CD4-positive, alpha-beta T cell treated with Interleukin-4 for 1 hour (primary cell): ENCODE measurements around the gene ZBTB34.
"Not testable (repeated sequence)": the region's sequence is repeated elsewhere in the genome, so short reads cannot be mapped to it uniquely, and the experiment has no call there.

Source experiments
- DNase-seq, 2 donors: peaks; one replicate each; pipeline ENCODE4 v3.0.0-alpha.2; 2020 to 2022

Gene ZBTB34

GRCh38 chr9:126860077-126860756 is at the start of gene ZBTB34:
ZBTB34 (plus strand) TSS chr9:126860639; CDS start chr9:126879400, 18,761 bp downstream.
- DNase-seq = peak; percentile 72 to 79

- no peak for DNase-seq
Measured at GRCh38 chr9:126813072-126813471, 47.4 kb upstream of the ZBTB34 start.

DNA sequence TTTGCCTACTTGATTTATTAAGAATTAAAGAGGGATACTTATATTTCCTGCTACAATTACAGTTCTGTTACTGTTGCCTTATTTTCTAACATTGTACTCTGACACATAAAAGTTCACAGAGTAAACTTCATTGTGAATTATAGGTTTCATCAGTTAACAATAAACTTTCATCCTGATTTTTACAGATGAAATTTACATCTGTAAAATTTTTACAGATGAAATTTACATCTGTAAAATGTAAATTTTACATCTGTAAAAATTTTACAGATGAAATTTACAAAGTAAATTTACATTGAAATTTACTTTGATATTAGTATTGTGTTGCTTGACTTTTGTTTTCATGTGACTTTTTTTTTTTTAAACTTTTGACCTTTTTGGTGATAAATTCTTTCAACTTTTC is 46.3 kb upstream of the ZBTB34 start:
- DNase-seq = no peak

DNA sequence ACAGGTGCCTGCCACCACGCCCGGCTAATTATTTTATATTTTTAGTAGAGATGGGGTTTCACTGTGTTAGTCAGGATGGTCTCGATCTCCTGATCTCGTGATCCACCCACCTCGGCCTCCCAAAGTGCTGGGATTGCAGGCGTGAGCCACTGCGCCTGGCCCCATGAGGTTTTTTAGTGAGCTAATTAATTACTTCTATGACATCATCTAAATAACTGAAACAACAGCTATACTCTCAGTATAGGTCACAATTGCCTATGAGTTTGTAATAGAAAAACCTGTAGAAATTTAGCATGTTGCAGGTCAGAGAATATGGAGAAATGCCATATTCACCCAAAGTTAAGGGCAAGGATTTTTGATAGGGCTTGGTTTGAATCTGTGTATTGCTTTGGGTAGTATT is 42.8 kb upstream of the ZBTB34 start:
- not testable (repeated sequence) for DNase-seq

- DNase-seq = no peak
Measured at GRCh38 chr9:126818482-126818881, 42.0 kb upstream of the ZBTB34 start.

GRCh38 chr9:126819482-126819881 is 41.0 kb upstream of the ZBTB34 start:
- DNase-seq = no peak

GRCh38 chr9:126822278-126822677 is 38.2 kb upstream of the ZBTB34 start:
- DNase-seq = no peak

GRCh38 chr9:126822873-126823272 is 37.6 kb upstream of the ZBTB34 start:
- no peak for DNase-seq

DNA sequence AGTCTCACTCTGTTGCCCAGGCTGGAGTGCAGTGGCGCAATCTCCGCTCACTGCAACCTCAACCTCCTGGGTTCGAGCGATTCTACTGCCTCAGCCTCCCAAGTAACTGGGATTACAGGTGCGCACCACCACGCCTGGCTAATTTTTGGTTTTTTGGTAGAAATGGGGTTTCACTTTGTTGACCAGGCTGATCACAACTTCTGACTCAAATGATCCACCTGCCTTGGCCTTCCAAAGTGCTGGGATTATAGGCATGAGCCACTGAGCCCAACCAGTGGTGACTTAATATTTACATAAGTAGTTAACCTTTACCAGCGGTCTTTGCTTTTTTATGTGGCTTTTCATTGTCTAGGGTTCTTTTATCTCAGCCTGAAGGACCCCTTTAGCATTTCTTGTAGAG is 36.4 kb upstream of the ZBTB34 start:
- not testable (repeated sequence) for DNase-seq

DNA sequence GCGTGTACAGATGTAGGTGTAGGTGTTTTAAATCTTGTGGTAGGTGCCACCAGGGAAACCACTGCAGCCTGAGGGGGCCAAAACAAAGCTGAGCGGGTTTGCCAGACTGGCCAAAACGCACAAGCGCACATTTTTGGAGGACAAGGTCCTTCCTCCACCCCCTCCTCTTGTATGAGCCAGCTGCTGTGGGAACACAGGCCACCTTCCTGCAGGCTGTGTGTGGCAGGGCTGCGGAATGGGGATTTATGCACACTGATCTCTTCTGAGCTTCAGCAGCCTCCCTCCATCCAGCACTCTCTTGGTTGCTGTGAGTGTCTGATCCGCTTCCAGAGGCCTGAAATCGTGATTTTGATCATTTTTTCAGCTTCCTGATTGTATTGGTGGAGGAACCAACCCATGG is 33.2 kb upstream of the ZBTB34 start:
- no peak for DNase-seq

- DNase-seq = no peak
Measured at GRCh38 chr9:126829035-126829434, 31.4 kb upstream of the ZBTB34 start.

GRCh38 chr9:126830827-126831226 is 29.6 kb upstream of the ZBTB34 start:
- no peak for DNase-seq

DNA sequence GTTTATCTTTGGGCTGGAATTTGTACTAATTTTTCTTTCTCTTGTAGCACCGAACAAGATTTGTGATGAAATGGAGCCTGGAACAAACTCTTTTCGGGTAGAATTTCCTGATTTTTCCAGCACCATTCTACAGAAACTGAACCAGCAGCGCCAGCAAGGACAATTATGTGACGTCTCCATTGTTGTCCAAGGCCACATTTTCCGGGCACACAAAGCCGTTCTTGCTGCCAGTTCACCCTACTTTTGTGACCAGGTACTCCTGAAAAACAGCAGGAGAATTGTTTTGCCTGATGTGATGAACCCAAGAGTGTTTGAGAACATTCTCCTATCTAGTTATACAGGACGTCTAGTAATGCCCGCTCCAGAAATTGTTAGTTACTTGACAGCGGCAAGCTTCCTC is 28.0 kb upstream of the ZBTB34 start:
- no peak for DNase-seq

GRCh38 chr9:126833020-126833419 is 27.4 kb upstream of the ZBTB34 start:
- DNase-seq = no peak

GRCh38 chr9:126833710-126834345 is 26.6 kb upstream of the ZBTB34 start:
- DNase-seq = no peak

DNA sequence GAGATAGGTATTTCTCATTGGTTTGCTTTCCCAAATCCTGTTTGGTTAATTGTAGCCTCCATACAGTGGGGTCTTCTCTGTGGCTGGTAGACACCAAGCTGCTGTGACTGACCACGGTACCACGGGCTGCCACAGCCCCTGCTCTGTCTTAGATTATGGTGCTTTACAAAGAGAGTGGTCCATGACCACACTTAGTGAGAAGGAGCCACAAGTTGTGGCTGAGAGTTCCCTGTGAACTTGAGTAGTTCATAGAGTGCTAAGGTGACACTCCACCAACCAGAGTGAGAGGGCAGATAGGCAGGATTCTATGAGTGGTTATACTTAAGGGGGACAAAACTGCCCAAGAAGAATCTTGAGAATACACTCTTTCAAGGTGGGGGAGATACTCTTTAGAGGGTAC is 25.8 kb upstream of the ZBTB34 start:
- DNase-seq = no peak

DNA sequence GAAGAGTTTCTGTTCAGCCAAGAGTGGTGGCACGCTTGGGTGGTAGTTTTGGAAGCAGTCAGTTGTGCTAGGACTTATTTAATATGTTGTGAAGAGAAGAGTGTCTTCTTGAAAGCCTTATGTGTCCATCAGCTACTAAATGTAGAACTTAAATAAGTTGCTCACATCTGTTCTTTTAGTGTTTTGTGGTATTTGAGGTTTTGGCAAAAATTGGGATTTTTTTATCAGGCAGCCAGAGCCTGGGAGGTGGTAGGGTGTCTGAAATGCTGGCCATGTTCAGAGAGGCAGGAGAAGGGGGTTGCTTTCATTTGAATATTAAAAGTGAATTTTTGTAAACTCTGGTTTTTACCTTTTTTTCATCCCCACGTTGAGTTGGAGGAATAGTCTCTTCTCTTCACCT is 24.2 kb upstream of the ZBTB34 start:
- DNase-seq = no peak

- no peak for DNase-seq
Measured at GRCh38 chr9:126838055-126838811, 22.2 kb upstream of the ZBTB34 start.

DNA sequence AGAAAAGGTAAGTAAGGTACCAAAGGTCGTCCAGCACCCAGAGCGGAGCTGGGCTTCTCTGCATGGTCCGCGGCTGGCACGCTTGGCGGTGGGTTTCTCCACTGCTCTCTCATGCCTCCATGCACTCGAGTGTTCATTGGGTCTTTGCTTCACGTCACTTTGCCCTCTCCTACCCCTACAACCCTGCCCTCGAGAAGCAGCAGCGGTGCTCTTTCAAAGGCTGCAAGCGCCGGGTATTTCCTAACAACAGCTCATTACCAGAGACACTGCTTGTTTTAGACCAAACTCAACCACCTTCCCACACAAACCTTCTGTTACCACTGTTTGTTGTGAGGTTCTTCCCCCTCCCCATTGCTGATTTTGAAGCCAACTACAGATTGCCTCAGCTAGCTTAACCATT is 21.5 kb upstream of the ZBTB34 start:
- DNase-seq = no peak

GRCh38 chr9:126839301-126839700 is 21.1 kb upstream of the ZBTB34 start:
- DNase-seq = no peak

GRCh38 chr9:126842220-126842842 is 18.1 kb upstream of the ZBTB34 start:
- no peak for DNase-seq

DNA sequence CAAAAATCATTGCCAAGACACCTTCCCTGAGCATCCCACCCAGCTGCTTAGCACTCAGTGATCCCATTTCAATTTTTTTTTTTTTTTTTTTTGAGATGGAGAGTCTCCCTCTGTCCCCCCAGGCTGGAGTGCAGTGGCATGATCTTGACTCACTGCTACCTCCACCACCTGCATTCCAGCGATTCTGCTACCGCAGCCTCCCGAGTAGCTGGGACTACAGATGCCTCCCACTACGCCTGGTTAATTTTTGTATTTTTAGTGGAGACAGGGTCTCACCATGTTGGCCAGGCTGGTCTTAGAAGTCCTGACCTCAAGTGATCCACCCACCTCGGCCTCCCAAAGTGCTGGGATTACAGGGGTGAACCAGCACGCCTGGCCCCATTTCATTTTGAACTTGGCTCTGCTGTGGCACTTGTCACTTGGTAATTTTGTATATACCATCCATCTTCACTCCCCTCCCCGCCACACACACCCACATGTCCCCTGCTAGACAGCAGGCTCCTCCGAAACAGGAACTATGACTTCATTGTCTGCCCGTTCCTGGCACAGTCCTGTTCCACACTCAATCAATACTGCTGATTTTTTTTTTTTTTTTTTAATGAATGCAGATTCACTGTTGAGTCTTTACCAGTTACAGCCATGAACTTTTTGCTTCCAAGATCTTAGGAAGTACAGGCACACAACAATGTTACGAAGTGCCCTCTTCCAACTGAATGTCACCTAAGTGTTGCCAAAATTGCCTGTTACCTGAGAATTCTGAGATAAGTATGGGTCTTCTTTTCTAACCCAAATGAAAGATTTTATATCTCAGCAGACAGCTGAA is 17.3 kb upstream of the ZBTB34 start:
- DNase-seq = no peak

GRCh38 chr9:126844085-126844484 is 16.4 kb upstream of the ZBTB34 start:
- DNase-seq = no peak
